ENCODE results near the gene PDE4B.
"Not testable (repeated sequence)": the region's sequence is repeated elsewhere in the genome, so short reads cannot be mapped to it uniquely, and the experiment has no call there.

Gene PDE4B

GRCh38 chr1:66057448-66057847 lies 264.8 kb downstream of the PDE4B start:
- not testable (repeated sequence) for H3K9me3 ChIP-seq (ENCODE audit: control insufficient read depth in 5 of 5, low read length in 5 of 5); H3K27ac ChIP-seq (ENCODE audit: low read depth, low read length); H3K4me1 ChIP-seq (ENCODE audit: control insufficient read depth in 5 of 5, insufficient read depth in 5 of 5, low read length in 5 of 5); H3K36me3 ChIP-seq (ENCODE audit: control insufficient read depth in 5 of 5, insufficient read depth in 5 of 5, low read length in 5 of 5); H3K4me3 ChIP-seq (ENCODE audit: low read depth in 1 of 5, low read length in 5 of 5); H3K9ac ChIP-seq (ENCODE audit: low read length in 5 of 5); H3K27me3 ChIP-seq (ENCODE audit: control insufficient read depth in 5 of 5, insufficient read depth in 4 of 5, low read length in 5 of 5)

- Histone ChIP-seq H3K9ac (ENCODE audit: low read length in 5 of 5) (no peak overlapping the region), H3K4me3 (ENCODE audit: low read depth in 1 of 5, low read length in 5 of 5) (no peak overlapping the region), H3K27me3 (ENCODE audit: control insufficient read depth in 5 of 5, insufficient read depth in 4 of 5, low read length in 5 of 5) (no peaks in the 10 kb centered on the region), H3K36me3 (ENCODE audit: control insufficient read depth in 5 of 5, insufficient read depth in 5 of 5, low read length in 5 of 5) (no peaks in the 10 kb centered on the region), H3K27ac (ENCODE audit: low read depth, low read length) (no peak overlapping the region), H3K9me3 (ENCODE audit: control insufficient read depth in 5 of 5, low read length in 5 of 5) (peaks cover 0 to 3% (median 0%) of the 10 kb centered on the region in 5 donors), H3K4me1 (ENCODE audit: control insufficient read depth in 5 of 5, insufficient read depth in 5 of 5, low read length in 5 of 5) (no peaks in the 10 kb centered on the region)
Observed at GRCh38 chr1:66058558-66058957, 265.9 kb downstream of the PDE4B start.

- not testable (repeated sequence) for H3K27ac ChIP-seq (ENCODE audit: low read depth, low read length); H3K9ac ChIP-seq (ENCODE audit: low read length in 5 of 5); H3K4me1 ChIP-seq (ENCODE audit: control insufficient read depth in 5 of 5, insufficient read depth in 5 of 5, low read length in 5 of 5); H3K27me3 ChIP-seq (ENCODE audit: control insufficient read depth in 5 of 5, insufficient read depth in 4 of 5, low read length in 5 of 5); H3K4me3 ChIP-seq (ENCODE audit: low read depth in 1 of 5, low read length in 5 of 5); H3K9me3 ChIP-seq (ENCODE audit: control insufficient read depth in 5 of 5, low read length in 5 of 5); H3K36me3 ChIP-seq (ENCODE audit: control insufficient read depth in 5 of 5, insufficient read depth in 5 of 5, low read length in 5 of 5)
Observed at GRCh38 chr1:66067219-66067618, 274.5 kb downstream of the PDE4B start.

GRCh38 chr1:66069976-66070876 lies 277.5 kb downstream of the PDE4B start:
- H3K9me3 ChIP-seq (ENCODE audit: control insufficient read depth in 5 of 5, low read length in 5 of 5), result no peaks in the 10 kb centered on the region
- H3K27ac ChIP-seq (ENCODE audit: low read depth, low read length), result no peak overlapping the region
- no peaks in the 10 kb centered on the region for H3K27me3 ChIP-seq (ENCODE audit: control insufficient read depth in 5 of 5, insufficient read depth in 4 of 5, low read length in 5 of 5)
- H3K4me1 ChIP-seq (ENCODE audit: control insufficient read depth in 5 of 5, insufficient read depth in 5 of 5, low read length in 5 of 5), result no peaks in the 10 kb centered on the region
- H3K9ac ChIP-seq (ENCODE audit: low read length in 5 of 5), result no peak overlapping the region
- H3K4me3 ChIP-seq (ENCODE audit: low read depth in 1 of 5, low read length in 5 of 5), result no peak overlapping the region
- no peaks in the 10 kb centered on the region for H3K36me3 ChIP-seq (ENCODE audit: control insufficient read depth in 5 of 5, insufficient read depth in 5 of 5, low read length in 5 of 5)

- no peaks in the 10 kb centered on the region for H3K9me3 ChIP-seq (ENCODE audit: control insufficient read depth in 5 of 5, low read length in 5 of 5)
- no peak overlapping the region for H3K9ac ChIP-seq (ENCODE audit: low read length in 5 of 5)
- no peaks in the 10 kb centered on the region for H3K27me3 ChIP-seq (ENCODE audit: control insufficient read depth in 5 of 5, insufficient read depth in 4 of 5, low read length in 5 of 5)
- no peaks in the 10 kb centered on the region for H3K4me1 ChIP-seq (ENCODE audit: control insufficient read depth in 5 of 5, insufficient read depth in 5 of 5, low read length in 5 of 5)
- H3K36me3 ChIP-seq (ENCODE audit: control insufficient read depth in 5 of 5, insufficient read depth in 5 of 5, low read length in 5 of 5), result no peaks in the 10 kb centered on the region
- H3K27ac ChIP-seq (ENCODE audit: low read depth, low read length), result no peak overlapping the region
- H3K4me3 ChIP-seq (ENCODE audit: low read depth in 1 of 5, low read length in 5 of 5), result no peak overlapping the region
Observed at GRCh38 chr1:66073388-66073787, 280.7 kb downstream of the PDE4B start.

- H3K4me3 ChIP-seq (ENCODE audit: low read depth in 1 of 5, low read length in 5 of 5), result no peak overlapping the region
- no peak overlapping the region for H3K9ac ChIP-seq (ENCODE audit: low read length in 5 of 5)
- H3K9me3 ChIP-seq (ENCODE audit: control insufficient read depth in 5 of 5, low read length in 5 of 5), result no peaks in the 10 kb centered on the region
- peaks cover 0 to 2% (median 0%) of the 10 kb centered on the region in 5 donors for H3K4me1 ChIP-seq (ENCODE audit: control insufficient read depth in 5 of 5, insufficient read depth in 5 of 5, low read length in 5 of 5)
- no peaks in the 10 kb centered on the region for H3K36me3 ChIP-seq (ENCODE audit: control insufficient read depth in 5 of 5, insufficient read depth in 5 of 5, low read length in 5 of 5)
- H3K27me3 ChIP-seq (ENCODE audit: control insufficient read depth in 5 of 5, insufficient read depth in 4 of 5, low read length in 5 of 5), result no peaks in the 10 kb centered on the region
- no peak overlapping the region for H3K27ac ChIP-seq (ENCODE audit: low read depth, low read length)
Observed at GRCh38 chr1:66074147-66074546, 281.5 kb downstream of the PDE4B start.

- H3K36me3 ChIP-seq (ENCODE audit: control insufficient read depth in 5 of 5, insufficient read depth in 5 of 5, low read length in 5 of 5), result no peaks in the 10 kb centered on the region
- H3K9ac ChIP-seq (ENCODE audit: low read length in 5 of 5), result no peak overlapping the region
- no peaks in the 10 kb centered on the region for H3K27me3 ChIP-seq (ENCODE audit: control insufficient read depth in 5 of 5, insufficient read depth in 4 of 5, low read length in 5 of 5)
- no peaks in the 10 kb centered on the region for H3K9me3 ChIP-seq (ENCODE audit: control insufficient read depth in 5 of 5, low read length in 5 of 5)
- no peak overlapping the region for H3K27ac ChIP-seq (ENCODE audit: low read depth, low read length)
- peaks cover 0 to 17% (median 0%) of the 10 kb centered on the region in 5 donors for H3K4me1 ChIP-seq (ENCODE audit: control insufficient read depth in 5 of 5, insufficient read depth in 5 of 5, low read length in 5 of 5)
- no peak overlapping the region for H3K4me3 ChIP-seq (ENCODE audit: low read depth in 1 of 5, low read length in 5 of 5)
Observed at GRCh38 chr1:66078412-66078811, 285.7 kb downstream of the PDE4B start.

GRCh38 chr1:66083003-66083402 lies 290.3 kb downstream of the PDE4B start:
- Histone ChIP-seq H3K36me3 (ENCODE audit: control insufficient read depth in 5 of 5, insufficient read depth in 5 of 5, low read length in 5 of 5) (no peaks in the 10 kb centered on the region), H3K27ac (ENCODE audit: low read depth, low read length) (no peak overlapping the region), H3K9ac (ENCODE audit: low read length in 5 of 5) (no peak overlapping the region), H3K27me3 (ENCODE audit: control insufficient read depth in 5 of 5, insufficient read depth in 4 of 5, low read length in 5 of 5) (no peaks in the 10 kb centered on the region), H3K9me3 (ENCODE audit: control insufficient read depth in 5 of 5, low read length in 5 of 5) (no peaks in the 10 kb centered on the region), H3K4me1 (ENCODE audit: control insufficient read depth in 5 of 5, insufficient read depth in 5 of 5, low read length in 5 of 5) (peaks cover 0 to 17% (median 0%) of the 10 kb centered on the region in 5 donors), H3K4me3 (ENCODE audit: low read depth in 1 of 5, low read length in 5 of 5) (no peak overlapping the region)

- Histone ChIP-seq H3K27ac (ENCODE audit: low read depth, low read length) (no peak overlapping the region), H3K36me3 (ENCODE audit: control insufficient read depth in 5 of 5, insufficient read depth in 5 of 5, low read length in 5 of 5) (no peaks in the 10 kb centered on the region), H3K4me3 (ENCODE audit: low read depth in 1 of 5, low read length in 5 of 5) (no peak overlapping the region), H3K27me3 (ENCODE audit: control insufficient read depth in 5 of 5, insufficient read depth in 4 of 5, low read length in 5 of 5) (no peaks in the 10 kb centered on the region), H3K9ac (ENCODE audit: low read length in 5 of 5) (no peak overlapping the region), H3K4me1 (ENCODE audit: control insufficient read depth in 5 of 5, insufficient read depth in 5 of 5, low read length in 5 of 5) (peaks cover 0 to 12% (median 0%) of the 10 kb centered on the region in 5 donors), H3K9me3 (ENCODE audit: control insufficient read depth in 5 of 5, low read length in 5 of 5) (no peaks in the 10 kb centered on the region)
Observed at GRCh38 chr1:66084442-66084841, 291.7 kb downstream of the PDE4B start.

GRCh38 chr1:66085600-66085999 lies 292.9 kb downstream of the PDE4B start:
- Histone ChIP-seq H3K9me3 (ENCODE audit: control insufficient read depth in 5 of 5, low read length in 5 of 5) (no peaks in the 10 kb centered on the region), H3K4me1 (ENCODE audit: control insufficient read depth in 5 of 5, insufficient read depth in 5 of 5, low read length in 5 of 5) (peaks cover 0 to under 1% (median 0%) of the 10 kb centered on the region in 5 donors), H3K4me3 (ENCODE audit: low read depth in 1 of 5, low read length in 5 of 5) (no peak overlapping the region), H3K9ac (ENCODE audit: low read length in 5 of 5) (no peak overlapping the region), H3K36me3 (ENCODE audit: control insufficient read depth in 5 of 5, insufficient read depth in 5 of 5, low read length in 5 of 5) (no peaks in the 10 kb centered on the region), H3K27me3 (ENCODE audit: control insufficient read depth in 5 of 5, insufficient read depth in 4 of 5, low read length in 5 of 5) (no peaks in the 10 kb centered on the region), H3K27ac (ENCODE audit: low read depth, low read length) (no peak overlapping the region)
